MM.1S (cell line): ENCODE results near the gene SEMA3A.

Source experiments
- DNase-seq: peaks from one replicate; pipeline ENCODE4 v3.0.0-alpha.2; 2015
- H2AFZ ChIP-seq: fragments of 300-600 bp; sonication (generic); 2 replicates; pipeline ENCODE4 v1.6.0; 2016; ENCODE audit warnings: antibody characterized with exemption, low read length
- H3F3A ChIP-seq: fragments of 300-600 bp; sonication (generic); 2 replicates; pipeline ENCODE4 v1.6.1; 2016; ENCODE audit warnings: mild to moderate bottlenecking, antibody characterized with exemption, low read length, moderate library complexity, mixed read lengths; ENCODE audit not compliant: insufficient read depth
- H3K27ac ChIP-seq: fragments of 300-600 bp; sonication (generic); 2 replicates; pipeline ENCODE4 v1.5.1; 2016; ENCODE audit warnings: mild to moderate bottlenecking, low read length
- H3K27me3 ChIP-seq: fragments of 300-600 bp; sonication (generic); replicated peaks from 2 replicates; pipeline ENCODE4 v1.6.0; 2016; ENCODE audit warnings: low read length; ENCODE audit not compliant: insufficient read depth
- H3K36me3 ChIP-seq: fragments of 300-600 bp; sonication (generic); replicated peaks from 2 replicates; pipeline ENCODE4 v1.6.1; 2016; ENCODE audit warnings: mild to moderate bottlenecking, low read length, mixed read lengths; ENCODE audit not compliant: insufficient read depth
- H3K4me1 ChIP-seq: fragments of 300-600 bp; sonication (generic); 2 replicates; pipeline ENCODE4 v1.6.1; 2016; ENCODE audit warnings: low read length, mixed read lengths
- H3K4me2 ChIP-seq: fragments of 300-600 bp; sonication (generic); 2 replicates; pipeline ENCODE4 v1.6.0; 2016; ENCODE audit warnings: low read depth, low read length
- H3K4me3 ChIP-seq: fragments of 300-600 bp; sonication (generic); 2 replicates; pipeline ENCODE4 v1.5.1; 2016; ENCODE audit warnings: low read length, mixed read lengths
- H3K79me2 ChIP-seq: fragments of 300-600 bp; sonication (generic); 2 replicates; pipeline ENCODE4 v1.6.1; 2016; ENCODE audit warnings: mixed run types, low read length, mixed read lengths
- H3K9ac ChIP-seq: fragments of 300-600 bp; sonication (generic); 2 replicates; pipeline ENCODE4 v1.6.1; 2016; ENCODE audit warnings: low read length, mixed read lengths
- H3K9me2 ChIP-seq: fragments of 300-600 bp; sonication (generic); replicated peaks from 2 replicates; pipeline ENCODE4 v1.6.1; 2016; ENCODE audit warnings: mild to moderate bottlenecking, low read length, mixed read lengths; ENCODE audit not compliant: insufficient read depth
- H3K9me3 ChIP-seq: fragments of 300-600 bp; sonication (generic); replicated peaks from 2 replicates; pipeline ENCODE4 v1.6.1; 2016; ENCODE audit warnings: mild to moderate bottlenecking, low read length, mixed read lengths; ENCODE audit not compliant: insufficient read depth
- H4K20me1 ChIP-seq: fragments of 300-600 bp; sonication (generic); 2 replicates; pipeline ENCODE4 v1.6.1; 2016; ENCODE audit warnings: mild to moderate bottlenecking, low read length, moderate library complexity, mixed read lengths; ENCODE audit not compliant: insufficient read depth
- EZH2 ChIP-seq: fragments of 300-600 bp; sonication (generic); optimal IDR thresholded peaks from 2 replicates; pipeline ENCODE3; 2017; ENCODE audit warnings: low read depth, mild to moderate bottlenecking, antibody characterized with exemption, low read length, mixed read lengths
- EZH2phosphoT487 ChIP-seq: fragments of 300-600 bp; sonication (generic); IDR thresholded peaks from 2 replicates; pipeline ENCODE4 v1.6.1; 2018; ENCODE audit warnings: antibody characterized with exemption, low read length
- TF ChIP-seq, protein P1 (sequence below): fragments of 300-600 bp; sonication (generic); IDR thresholded peaks from 2 replicates; pipeline ENCODE4 v1.5.1; 2016; ENCODE audit warnings: antibody characterized with exemption, low read length, mixed read lengths

Gene SEMA3A

DNA sequence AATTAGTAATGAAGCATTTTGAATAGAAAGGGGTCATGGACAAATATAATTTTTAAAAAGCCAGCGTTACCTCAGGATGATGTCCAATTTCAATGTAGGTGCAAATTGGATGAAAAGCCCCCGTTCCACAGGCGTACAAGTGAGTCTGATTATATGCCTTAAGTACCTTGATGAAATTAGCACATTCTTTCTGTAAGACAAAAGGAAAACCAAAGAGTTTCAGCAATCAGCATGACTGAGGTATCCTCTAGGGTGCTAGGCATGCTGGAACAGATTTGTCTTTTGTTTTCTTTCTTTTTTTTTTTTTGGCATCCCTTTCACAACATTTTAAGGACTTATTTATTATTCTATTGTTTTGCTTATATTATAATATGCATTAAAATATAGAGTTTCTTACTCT lies 84.2 kb downstream of the SEMA3A start:
- TF ChIP-seq EZH2phosphoT487 (no peak), EZH2 (no peak)
- TF ChIP-seq, protein P1, sequence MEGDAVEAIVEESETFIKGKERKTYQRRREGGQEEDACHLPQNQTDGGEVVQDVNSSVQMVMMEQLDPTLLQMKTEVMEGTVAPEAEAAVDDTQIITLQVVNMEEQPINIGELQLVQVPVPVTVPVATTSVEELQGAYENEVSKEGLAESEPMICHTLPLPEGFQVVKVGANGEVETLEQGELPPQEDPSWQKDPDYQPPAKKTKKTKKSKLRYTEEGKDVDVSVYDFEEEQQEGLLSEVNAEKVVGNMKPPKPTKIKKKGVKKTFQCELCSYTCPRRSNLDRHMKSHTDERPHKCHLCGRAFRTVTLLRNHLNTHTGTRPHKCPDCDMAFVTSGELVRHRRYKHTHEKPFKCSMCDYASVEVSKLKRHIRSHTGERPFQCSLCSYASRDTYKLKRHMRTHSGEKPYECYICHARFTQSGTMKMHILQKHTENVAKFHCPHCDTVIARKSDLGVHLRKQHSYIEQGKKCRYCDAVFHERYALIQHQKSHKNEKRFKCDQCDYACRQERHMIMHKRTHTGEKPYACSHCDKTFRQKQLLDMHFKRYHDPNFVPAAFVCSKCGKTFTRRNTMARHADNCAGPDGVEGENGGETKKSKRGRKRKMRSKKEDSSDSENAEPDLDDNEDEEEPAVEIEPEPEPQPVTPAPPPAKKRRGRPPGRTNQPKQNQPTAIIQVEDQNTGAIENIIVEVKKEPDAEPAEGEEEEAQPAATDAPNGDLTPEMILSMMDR: no peak
- no peaks in the 10 kb centered on the region for H4K20me1 ChIP-seq
- no peak overlapping the region for H3K9ac ChIP-seq
- H3K36me3 ChIP-seq: no peaks in the 10 kb centered on the region
- no peaks in the 10 kb centered on the region for H3F3A ChIP-seq
- no peaks in the 10 kb centered on the region for H3K9me2 ChIP-seq
- no peak for DNase-seq
- H3K9me3 ChIP-seq: no peaks in the 10 kb centered on the region
- H3K27ac ChIP-seq: no peak overlapping the region
- H3K27me3 ChIP-seq: no peaks in the 10 kb centered on the region
- H3K4me1 ChIP-seq: no peaks in the 10 kb centered on the region
- no peak overlapping the region for H2AFZ ChIP-seq
- no peak overlapping the region for H3K4me2 ChIP-seq
- H3K79me2 ChIP-seq: no peaks in the 10 kb centered on the region
- no peak overlapping the region for H3K4me3 ChIP-seq

- Histone ChIP-seq H3K79me2 (no peaks in the 10 kb centered on the region), H4K20me1 (no peaks in the 10 kb centered on the region), H3K9ac (no peak overlapping the region), H3K4me3 (no peak overlapping the region), H3K4me1 (no peaks in the 10 kb centered on the region), H3F3A (no peaks in the 10 kb centered on the region), H3K27me3 (no peaks in the 10 kb centered on the region), H3K9me2 (no peaks in the 10 kb centered on the region), H3K9me3 (no peaks in the 10 kb centered on the region), H2AFZ (no peak overlapping the region), H3K27ac (no peak overlapping the region), H3K36me3 (no peaks in the 10 kb centered on the region), H3K4me2 (no peak overlapping the region)
- no peak for DNase-seq
- TF ChIP-seq, protein P1: no peak
- TF ChIP-seq EZH2phosphoT487: no peak
- TF ChIP-seq EZH2: no peak
These were observed 85.8 kb downstream of the SEMA3A start for GRCh38 chr7:84108787-84109186.

DNA sequence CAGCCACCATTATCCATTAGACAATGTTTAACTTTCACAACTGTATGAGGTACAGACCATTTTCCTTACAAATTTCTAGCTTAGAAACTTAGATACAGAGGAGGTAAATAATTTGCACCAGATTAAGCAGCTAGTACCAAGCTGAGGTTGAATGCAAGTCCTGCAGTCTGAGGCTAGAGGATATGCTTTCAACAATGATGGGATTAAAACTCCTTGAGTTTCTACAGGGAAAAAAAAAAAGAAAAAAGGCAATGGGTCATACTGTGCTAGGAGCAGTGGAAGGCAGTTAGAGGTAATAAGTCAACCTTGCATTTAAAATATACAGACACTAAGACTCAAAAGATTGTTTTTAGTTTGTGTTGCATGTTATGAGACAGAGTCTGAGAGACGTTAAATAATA lies 86.5 kb downstream of the SEMA3A start:
- H3K36me3 ChIP-seq: no peaks in the 10 kb centered on the region
- H2AFZ ChIP-seq: no peak overlapping the region
- H3F3A ChIP-seq: no peaks in the 10 kb centered on the region
- H3K4me2 ChIP-seq: no peak overlapping the region
- no peak overlapping the region for H3K27ac ChIP-seq
- H3K9me3 ChIP-seq: no peaks in the 10 kb centered on the region
- no peaks in the 10 kb centered on the region for H3K4me1 ChIP-seq
- no peaks in the 10 kb centered on the region for H3K79me2 ChIP-seq
- TF ChIP-seq EZH2: no peak
- TF ChIP-seq, protein P1: no peak
- no peak for TF ChIP-seq EZH2phosphoT487
- H3K9me2 ChIP-seq: no peaks in the 10 kb centered on the region
- no peak overlapping the region for H3K4me3 ChIP-seq
- H4K20me1 ChIP-seq: no peaks in the 10 kb centered on the region
- DNase-seq: no peak
- H3K9ac ChIP-seq: no peak overlapping the region
- H3K27me3 ChIP-seq: no peaks in the 10 kb centered on the region
